ENCODE data around the gene VMP1.

GRCh38 chr17:59826706-59827453 lies 119.4 kb downstream of the VMP1 start:
- no peak for TF ChIP-seq EZH2 (IDR thresholded peaks at IDR 0.05; ENCODE audit: borderline replicate concordance, low read depth, low read length, severe bottlenecking)
- TF ChIP-seq CTCF (IDR thresholded peaks at IDR 0.05; ENCODE audit: borderline replicate concordance, extremely low read depth, low read length, poor library complexity, severe bottlenecking), result no peak
